HG03108 (cell line): ENCODE data around the gene DOLPP1.

ENCODE experiments used
- ATAC-seq: cut with Tn5 transposase; IDR thresholded peaks from one replicate; pipeline ENCODE4 v1.9.1; 2021; ENCODE audit warnings: moderate library complexity; ENCODE audit not compliant: unreplicated experiment

Gene DOLPP1

DNA sequence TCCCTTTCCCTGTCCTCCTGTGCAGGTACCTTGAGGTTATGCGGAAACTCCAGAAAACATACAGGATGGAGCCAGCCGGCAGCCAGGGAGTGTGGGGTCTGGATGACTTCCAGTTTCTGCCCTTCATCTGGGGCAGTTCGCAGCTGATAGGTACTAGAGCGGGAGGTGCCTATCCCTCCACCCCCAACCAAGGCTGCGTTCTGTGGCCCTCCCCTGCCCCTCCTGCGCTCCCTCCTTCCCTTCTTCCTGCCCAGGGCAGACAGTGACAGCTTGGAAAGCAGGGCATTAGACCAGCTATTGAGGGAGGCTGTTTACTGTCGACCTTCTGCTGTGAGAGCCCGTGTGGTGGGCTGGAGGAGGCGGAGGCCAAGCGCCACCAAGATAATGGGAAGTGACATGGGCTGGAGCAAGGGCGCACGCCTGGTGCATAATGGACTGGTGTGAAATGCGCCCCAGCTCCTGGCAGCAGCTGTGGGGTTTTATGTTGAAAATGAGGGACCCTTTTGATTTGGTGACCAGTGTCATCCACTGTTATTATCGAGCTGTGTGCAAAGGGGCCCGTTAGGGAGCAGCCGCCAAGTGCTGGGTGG is 55.6 kb downstream of the DOLPP1 start:
- ATAC-seq = no peak

DNA sequence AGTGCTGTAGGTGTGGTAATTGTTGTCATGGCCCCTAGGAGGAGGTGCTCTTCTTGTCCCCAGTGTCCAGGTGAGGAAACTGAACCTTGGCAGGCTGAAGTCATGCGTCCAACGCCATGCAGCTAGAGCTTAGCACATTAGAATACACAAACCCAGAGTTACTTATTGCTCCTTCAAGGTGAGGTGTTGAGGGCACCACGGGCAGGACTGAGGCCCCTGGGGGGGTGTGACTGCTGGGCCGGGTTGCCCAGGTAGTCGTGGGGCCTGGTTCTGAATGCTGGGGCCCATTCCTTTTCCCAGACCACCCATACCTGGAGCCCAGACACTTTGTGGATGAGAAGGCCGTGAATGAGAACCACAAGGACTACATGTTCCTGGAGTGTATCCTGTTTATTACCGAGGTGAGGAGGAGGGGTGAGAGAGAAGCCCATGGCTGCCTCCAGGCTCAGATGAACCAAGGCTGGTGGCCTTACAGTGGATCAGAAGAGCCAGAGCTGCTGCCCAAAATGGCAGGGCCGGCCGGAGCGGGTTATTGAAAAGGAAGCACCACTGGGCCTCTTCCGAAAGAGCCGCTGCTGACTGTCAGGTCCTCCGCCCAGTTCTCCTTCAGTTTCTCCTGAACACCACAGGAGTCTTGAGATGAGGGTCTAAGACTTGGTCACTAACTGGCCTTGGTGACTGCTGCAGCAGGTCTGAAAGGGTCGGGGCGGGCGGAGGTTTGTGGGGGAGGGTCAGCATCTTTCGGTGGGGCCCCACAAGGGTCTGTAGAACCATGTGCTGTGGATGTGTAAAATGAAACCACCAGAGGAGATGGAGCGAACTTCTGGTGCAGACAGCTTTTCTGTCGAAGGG is 56.6 kb downstream of the DOLPP1 start:
- no peak for ATAC-seq

DNA sequence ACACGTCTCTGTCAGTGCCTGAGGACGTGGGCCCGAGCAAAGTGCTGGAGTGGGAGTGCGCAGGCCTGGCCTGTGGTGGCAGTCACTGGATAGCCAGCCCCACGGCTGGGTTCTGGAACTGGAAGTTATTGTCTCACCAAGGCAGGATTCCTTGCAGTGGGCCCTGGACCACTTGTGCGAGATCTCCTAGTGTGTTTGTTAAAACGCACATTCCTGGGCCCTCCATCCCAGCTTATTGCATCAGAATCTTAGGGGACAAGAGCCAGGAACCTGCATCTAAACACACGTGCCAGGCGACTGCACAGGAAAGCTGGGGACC is 57.2 kb downstream of the DOLPP1 start:
- ATAC-seq = no peak

DNA sequence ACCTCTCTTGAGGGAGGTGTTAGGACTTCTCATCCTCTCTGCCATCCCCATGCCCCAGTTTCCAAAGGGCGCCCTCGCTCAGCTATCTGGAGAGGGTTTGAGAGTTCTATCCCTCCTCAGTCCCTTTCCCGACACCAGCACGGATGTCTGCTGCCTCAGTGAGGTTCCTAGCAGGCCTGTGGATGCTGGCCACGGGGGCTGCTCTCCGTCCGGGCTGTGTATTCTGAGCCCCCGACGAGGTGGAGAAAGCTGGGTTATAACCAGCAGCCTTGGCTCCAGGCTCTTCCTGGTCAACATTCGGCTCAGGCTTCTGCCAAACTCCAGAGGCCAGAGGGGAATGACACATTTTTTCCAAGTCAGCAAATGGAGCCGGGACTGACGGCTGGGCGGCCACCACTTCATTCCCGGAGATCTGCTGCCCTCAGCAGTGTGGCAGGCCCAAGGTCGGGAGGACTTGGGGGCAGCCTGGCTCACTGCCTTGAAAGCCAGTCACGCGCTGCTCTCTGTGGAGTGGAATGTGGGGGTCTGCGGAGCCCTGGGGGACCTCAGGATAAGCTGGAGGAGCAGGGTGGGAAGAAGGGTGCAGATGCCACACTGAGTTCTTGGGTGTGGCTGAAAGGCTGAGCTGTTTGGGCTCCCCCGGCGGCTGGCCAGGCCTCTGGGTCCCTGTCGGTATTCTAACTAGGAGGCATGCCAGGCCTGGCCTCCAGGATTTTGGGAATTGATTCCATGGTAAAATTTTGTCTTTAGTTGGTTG is 57.7 kb downstream of the DOLPP1 start:
- no peak for ATAC-seq

DNA sequence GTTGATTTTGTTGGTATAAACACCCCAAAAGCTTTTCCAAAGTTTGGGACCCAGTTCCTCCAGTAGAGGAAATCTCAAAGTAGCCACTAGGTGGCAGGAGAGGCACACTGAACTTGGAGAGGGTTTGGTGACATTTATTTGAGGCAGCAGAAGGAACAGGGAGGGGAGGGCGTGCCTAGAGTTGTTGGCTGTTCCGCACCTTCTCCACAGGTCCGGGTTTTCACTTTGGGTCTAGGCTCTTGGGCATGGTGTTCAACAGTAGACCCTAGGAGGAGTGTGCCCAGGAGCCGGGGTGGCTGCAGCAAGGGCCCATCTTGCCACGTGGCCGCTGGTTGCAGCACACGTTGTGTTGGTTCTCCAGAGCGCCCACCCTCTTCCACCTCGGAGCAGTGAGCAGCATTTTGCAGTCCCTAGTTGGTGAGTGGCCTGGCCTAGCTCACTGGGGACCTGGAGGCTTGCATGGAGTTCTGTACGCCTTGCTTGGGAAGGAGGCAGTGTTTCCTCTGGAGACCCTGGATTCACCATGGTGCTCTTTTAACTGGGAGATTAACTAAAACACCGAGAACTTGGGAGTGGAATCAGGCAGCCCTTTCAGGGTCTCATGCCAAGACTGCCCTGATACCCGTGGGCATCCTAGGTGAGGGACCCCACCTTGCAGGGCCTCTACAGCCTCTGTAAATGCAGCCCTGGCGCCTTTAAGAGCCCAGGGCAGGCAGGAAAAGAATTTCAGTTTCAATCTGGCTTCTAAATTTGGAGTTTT is 58.5 kb downstream of the DOLPP1 start:
- ATAC-seq = peak; percentile 27

DNA sequence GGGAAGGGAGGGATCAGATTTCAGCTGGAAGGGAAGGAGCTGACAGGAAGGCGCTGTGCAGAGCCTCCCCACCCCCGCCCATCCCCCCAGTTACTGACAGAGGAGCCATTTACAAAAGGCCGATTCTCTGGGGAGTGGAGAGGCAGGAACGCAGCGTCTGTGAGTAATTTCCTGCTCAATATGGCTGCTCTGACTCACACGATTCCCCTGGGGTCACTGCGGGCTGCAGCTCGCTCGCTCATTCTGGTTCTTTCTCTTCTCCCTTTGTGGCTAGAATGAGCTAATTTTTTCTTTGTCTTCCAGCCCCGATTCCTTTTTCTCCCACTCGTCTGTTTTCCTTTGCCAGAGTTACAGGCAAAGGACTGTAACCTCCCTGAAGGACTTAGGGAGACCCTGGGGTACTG is 59.1 kb downstream of the DOLPP1 start:
- ATAC-seq = peak; percentile 60
